ENCODE results near the gene PIK3R3. TPM values are rescaled to one million over a fixed set of nuclear protein-coding genes. Genes with fewer than 3 reads are reported as not detected.

PIK3R3 gene
- total RNA-seq, 1 donor, result 3.5 TPM

DNA sequence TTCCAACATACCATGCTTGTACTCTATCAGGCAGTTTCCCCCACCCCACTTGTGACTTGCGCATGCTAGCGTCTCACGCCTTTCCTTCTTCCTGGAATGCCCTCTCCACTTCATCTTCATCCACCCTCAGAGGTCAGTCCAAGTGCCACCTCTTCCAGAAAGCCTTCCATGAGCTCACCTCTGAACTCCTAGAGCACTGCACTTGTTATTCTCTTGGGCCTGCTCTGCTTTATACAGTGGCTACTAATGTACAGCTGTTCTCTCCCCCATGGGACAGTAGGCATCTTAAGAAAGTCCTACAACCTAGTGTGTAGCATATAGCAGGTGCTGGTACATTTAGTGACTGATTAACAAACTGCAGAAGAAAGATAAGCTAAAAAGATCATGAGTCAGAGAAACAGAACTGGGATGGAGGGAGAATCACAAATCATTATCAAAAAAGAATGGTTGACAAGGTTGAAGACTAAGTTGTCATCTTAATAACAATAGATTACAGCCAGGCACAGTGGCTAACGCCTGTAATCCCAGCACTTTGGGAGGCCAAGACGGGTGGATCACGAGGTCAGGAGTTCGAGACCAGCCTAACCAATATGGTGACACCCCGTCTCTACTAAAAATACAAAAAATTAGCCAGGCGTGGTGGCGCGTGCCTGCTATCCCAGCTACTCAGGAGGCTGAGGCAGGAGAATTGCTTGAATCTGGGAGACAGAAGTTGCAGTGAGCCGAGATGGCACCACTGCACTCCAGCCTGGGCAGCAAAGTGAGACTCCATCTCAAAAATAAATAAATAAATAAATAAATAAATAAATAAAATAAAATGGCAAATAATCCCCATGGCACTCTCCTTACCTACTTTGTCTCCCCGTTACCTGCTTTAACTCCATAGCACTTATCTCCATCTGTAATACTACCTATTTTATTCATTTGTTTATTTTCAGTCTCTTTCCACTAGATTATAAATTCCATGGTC lies 26.2 kb upstream of the PIK3R3 start:
- no peak for DNase-seq (ENCODE audit: low read depth in 2 of 3, low spot score in 2 of 3)

DNA sequence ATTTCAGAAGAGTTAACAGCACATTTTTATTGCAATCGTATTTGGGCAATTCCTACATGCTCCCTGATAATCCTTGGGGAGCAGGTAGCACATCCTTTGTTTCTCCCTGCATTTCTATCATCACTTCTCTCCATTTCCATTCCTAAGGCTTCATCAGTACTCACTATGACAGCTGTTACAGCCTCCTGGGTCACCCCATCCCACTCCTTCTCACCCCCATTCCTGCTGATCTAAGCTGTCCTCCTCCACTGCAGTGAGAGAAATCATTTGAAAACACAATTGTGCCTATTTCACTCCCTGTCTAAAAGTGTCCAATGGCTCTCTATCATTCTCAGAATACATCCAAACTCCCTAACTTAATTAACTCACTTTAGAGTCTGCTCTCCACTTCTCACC lies 25.5 kb upstream of the PIK3R3 start:
- no peak for DNase-seq (ENCODE audit: low read depth in 2 of 3, low spot score in 2 of 3)

DNA sequence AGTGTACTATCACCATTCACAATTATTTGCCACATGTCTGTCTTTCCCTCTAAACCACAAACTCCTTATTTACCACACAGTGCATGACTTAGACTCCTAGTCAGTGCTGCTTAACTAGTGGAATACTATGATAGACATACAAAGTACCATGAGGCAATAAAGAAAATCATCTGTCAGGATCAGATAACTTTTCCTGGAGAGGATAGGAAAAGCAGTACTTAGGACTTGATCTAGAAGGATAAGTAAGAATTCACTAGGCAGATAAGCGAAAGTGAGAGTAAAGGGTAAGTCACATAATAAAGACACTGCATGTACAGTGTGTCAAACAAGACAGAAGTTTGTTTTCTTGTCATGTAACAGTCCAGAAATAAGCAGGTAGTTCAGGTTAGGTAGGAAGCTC lies 21.3 kb upstream of the PIK3R3 start:
- no peak for DNase-seq (ENCODE audit: low read depth in 2 of 3, low spot score in 2 of 3)

DNA sequence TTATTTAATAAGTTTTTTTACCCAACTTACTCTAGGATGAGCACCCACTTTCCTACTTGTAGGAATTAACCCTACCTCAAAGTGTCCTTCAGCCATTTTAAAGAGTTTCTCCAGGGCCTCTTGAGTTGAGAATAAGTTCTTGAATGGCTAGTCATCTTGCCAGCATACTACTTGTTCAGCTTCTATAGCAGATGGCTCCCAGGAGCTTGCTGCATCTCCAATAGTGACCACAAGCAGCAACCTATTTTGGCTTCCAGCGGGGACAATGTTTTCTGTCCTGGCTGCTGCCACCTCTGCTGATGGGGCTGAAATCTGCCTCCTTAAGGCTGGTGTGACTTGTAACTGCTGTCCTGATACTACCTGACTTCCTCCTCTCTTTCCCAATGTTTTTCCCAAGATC lies 20.8 kb upstream of the PIK3R3 start:
- no peak for DNase-seq (ENCODE audit: low read depth in 2 of 3, low spot score in 2 of 3)

DNA sequence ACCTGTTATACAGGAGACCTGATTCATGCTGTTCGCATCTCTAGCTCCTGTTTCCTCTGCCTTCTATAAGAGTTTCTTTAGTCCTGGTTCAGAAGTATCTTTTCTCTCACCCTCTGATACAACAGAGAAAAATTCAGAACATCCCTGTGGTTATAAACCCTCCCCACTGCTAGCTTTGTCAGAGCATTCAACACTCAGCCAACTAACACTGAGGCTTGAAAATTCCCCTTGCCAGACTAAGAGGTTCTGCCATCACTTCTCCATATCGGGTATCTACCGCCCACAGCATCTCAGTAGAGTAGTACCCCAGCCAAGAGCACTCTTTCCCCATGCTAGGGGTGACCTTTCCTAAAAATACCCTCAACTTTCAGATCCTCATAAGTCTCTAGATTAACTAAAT lies 19.6 kb upstream of the PIK3R3 start:
- no peak for DNase-seq (ENCODE audit: low read depth in 2 of 3, low spot score in 2 of 3)

DNA sequence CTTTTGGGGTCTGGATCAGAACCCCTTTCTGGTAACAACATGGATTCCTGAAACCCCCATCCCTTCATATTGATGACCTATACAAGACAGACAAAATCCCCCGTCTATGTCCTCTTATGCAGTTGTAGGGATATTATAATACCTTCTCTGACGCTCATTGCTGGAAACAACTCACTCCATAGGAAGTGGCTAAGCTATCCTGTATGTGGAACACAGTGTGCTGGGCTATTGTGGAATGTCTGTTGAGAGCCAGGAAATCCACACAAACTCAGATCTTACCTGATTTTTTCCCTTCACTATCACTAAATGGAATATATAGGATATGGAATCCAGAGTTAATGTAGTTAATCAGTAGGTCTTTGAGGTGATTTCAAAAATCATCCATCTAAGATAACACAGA lies 17.7 kb upstream of the PIK3R3 start:
- DNase-seq (ENCODE audit: low read depth in 2 of 3, low spot score in 2 of 3), result no peak

DNA sequence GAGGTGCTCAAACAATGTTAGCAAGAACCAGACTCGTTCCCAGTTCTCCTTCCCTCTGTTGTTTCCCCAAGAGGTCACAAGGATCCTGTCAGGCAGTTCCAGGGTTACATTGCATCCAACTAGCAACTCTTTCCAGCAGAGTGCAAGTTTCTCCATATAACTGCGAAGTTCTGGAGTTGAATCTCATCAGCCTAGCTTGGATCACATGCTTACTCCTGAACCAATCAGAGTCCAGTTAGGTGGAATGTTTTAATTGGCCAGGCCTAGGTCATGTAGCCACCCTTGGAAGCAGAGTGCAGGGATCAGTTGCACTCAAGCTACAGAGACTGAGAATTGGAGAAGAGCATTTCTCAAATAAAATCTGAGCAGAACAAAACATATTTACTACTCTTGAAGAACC lies 15.9 kb upstream of the PIK3R3 start:
- DNase-seq (ENCODE audit: low read depth in 2 of 3, low spot score in 2 of 3), result no peak

DNA sequence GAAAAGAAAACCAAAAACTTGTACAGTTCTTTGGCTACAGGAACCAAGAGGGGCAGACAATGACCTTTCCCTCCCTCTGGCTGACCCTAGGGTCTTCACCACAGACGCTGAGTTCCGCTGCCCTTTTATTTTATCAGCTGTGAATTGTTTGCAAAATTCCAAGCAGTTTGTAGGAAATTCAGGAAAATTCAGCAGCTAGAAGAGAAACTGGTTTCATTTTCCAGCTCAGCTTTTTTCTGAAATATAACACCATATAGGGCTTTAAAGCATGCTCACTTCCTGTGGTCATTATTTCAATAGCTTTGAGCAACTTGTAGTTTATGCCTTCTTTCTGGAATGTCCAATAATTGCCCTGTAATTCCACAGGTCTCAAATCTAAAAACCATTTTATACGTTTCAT lies 5.5 kb upstream of the PIK3R3 start:
- no peak for DNase-seq (ENCODE audit: low read depth in 2 of 3, low spot score in 2 of 3)

DNA sequence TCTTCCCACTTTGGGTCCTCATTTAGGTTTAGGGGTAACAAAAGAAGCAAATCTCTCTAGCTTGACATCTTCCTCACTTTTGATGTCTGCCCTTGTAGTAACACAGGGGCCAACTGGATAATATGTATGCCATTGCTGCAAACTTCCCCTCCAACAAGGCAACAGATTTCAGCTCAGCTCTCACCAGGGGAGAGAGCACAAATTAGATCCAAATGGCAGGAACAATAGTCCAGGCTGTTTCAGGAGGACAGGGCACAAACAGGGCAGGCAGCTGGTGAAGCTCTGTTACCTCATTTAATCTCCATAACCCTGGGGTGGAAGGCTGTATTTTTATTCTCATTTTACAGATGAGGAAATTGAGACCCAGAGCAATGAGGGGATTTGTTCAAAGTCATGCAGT lies 4.3 kb upstream of the PIK3R3 start:
- no peak for DNase-seq (ENCODE audit: low read depth in 2 of 3, low spot score in 2 of 3)

DNA sequence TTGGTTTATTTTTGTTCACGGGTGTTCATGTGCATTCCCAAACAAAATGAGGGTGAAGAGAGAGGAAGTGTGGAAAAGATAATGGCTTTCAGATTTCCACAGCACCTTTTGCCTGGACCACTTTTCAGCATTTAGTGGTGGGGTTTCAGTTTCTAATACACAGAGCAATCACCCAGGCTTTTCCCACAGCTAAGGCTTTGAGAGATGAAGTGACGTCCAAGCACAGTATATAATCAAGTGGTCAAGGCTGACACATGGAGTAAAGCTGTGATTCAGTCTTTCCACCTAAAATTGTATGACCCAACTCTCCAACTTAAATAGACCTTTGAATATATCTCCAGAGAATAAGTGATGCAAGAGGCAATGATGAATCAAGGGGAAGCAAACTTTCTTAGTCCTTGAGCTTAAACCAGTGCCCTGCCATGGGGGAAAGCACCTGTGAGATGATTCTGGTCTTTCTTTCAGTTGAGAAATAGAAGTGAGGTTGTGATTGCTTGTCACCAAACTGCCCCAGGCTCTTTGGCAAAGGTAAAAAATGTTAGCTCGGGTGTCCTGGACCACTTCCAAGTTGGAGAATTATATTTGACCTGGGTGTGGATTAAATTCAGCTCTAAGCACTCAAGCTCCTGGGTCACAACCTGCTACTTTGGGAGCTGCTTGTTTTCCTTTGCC lies 2.4 kb upstream of the PIK3R3 start:
- no peak for DNase-seq (ENCODE audit: low read depth in 2 of 3, low spot score in 2 of 3)

DNA sequence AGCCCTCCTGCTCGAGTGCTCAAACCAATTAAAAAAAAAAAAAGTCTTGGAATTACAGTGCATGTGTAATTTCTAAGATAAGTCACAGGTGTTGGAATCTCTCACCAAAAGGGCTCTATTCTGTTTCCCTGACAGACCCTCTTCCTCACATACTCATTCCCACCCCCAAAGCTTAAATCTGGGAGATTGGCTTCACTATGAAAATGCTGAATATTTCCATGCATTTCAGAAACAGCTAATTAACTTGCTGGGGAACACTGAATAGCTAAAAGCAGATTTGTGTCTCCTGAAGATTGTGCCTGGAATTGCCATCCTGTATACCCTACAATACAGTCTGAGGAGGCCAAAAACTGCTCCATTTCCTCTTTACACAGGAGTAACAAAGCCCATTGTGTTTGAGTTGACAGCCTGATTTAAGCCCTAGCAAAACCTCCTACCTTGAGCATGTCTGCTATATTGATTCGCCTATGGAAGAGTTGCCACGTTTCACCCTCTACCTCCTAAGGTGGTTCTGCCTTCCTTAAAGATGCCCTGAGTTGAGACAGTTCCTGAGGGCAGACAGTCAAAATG lies 1.4 kb upstream of the PIK3R3 start:
- DNase-seq (ENCODE audit: low read depth in 2 of 3, low spot score in 2 of 3), result no peak

DNA sequence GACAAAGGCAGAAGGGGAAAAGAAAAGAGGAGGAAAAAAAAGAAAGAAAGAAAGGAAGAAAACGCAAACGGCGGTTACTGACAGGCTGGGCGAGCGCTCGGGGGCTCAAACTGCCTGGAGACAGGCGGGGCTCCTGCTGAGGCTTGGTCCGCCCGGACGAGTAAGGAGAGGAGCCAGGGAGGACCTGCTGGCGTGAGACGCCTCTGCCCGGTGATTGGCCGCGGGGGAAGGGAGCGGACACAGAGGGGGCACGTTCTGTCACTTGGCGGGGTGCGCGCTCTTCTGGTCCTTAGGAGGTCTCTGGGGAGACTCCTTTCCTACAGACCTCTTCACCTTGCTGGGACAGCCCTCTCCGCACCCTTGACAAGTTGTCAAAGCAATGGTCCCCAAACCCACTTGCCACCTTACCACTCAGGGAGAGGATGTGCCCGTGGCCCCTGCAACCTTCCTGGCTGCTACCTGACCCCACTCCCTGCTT lies 791 bp upstream of the PIK3R3 start:
- DNase-seq (ENCODE audit: low read depth in 2 of 3, low spot score in 2 of 3), result no peak

DNA sequence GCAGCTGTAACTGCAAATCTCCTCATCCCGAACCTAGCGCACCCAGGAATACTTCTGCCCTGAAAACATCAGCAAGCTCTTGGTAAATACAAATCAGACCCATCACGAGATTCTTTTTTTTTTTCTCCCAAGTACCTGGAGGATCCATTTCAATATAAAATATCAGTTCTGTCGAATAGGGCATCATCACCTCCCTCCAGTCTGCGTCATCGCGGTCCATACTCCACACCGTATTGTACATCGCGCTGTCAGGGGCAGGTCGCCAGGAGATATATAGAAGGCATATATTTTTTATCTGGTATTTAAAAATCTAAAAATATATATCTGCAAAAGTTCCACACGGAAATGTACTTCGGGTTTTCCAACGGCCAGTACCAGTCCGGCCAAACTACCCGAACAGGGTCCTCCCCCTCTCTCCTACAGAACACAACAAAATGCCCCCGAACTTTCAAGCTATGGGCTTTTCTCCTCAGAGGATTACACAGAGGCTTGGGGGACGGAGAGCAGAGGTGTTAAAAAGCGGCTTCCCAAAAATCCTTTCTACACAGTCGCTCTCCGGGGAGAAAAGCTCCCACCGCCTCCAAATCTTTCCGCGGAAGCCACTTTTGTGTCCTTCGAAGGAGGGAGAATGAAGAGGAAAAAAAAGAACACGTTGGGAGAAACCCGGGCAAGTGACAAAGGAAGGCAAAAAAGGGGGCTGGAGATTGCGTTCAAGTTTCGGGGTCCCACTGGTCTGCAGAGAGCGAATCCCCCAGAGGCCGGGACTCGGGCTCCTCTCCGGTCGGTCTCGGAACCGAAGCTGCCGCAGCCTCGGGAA lies 509 bp downstream of the PIK3R3 start:
- peak in 2 of 3 donors; percentile 35 to 48 for DNase-seq (ENCODE audit: low read depth in 2 of 3, low spot score in 2 of 3)

DNA sequence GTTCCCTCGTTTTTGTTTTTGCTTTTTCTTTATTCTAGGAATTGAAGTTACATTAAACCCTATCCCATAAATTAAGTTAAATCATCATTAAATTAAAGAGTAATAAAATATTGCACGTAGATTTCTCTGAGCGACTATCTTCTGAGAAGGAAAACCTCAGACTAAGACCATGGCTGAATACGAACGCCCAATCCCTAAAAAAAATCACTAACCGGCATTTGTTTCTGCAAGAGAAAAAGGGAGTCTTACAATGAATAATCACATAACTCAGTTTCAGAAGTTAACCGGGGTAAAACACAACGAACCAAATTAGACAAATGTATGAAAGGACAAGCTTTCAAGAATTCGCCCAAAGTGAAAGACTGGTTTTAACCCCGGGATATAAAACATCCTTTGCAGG lies 1.3 kb downstream of the PIK3R3 start:
- DNase-seq (ENCODE audit: low read depth in 2 of 3, low spot score in 2 of 3), result peak in 2 of 3 donors; percentile 16 to 35

DNA sequence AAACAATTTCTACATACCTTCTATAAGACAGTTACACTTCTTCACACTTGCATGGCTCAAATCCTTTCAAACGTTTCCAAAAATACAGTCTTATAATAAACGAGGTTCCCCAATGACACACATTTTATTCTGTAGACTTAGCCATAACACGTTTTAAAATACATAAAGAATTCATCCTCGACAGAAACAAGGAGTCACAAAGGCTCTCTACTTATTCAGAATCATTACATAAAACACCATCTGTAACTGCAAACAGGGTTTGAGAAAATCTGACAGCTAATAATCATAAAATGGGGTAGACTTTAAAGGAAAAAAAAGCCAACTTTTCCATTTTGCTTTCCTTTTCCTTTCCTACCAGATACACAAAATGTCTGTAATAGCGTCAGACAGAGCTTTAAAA lies 1.8 kb downstream of the PIK3R3 start:
- DNase-seq (ENCODE audit: low read depth in 2 of 3, low spot score in 2 of 3), result peak in 2 of 3 donors; percentile 7 to 30

DNA sequence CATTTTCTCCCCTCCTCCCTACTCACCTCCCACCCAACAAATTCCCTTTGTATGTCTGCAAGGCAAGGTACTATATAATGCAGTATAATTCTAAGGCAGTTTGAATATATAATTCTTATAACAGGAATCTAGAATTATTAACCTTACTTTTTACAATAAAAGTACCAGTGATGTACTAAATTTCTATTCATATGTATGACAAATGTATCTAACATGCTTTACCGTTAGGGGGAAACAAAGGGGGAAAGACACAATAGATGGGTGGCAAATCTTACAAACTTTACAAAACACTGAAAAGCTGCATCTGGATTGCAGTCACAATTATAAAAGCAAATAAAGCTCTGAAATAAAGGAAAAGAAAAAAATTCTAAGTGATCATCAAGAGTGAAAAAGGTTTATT lies 2.3 kb downstream of the PIK3R3 start:
- peak in 1 of 3 donors; percentile 4 for DNase-seq (ENCODE audit: low read depth in 2 of 3, low spot score in 2 of 3)

DNA sequence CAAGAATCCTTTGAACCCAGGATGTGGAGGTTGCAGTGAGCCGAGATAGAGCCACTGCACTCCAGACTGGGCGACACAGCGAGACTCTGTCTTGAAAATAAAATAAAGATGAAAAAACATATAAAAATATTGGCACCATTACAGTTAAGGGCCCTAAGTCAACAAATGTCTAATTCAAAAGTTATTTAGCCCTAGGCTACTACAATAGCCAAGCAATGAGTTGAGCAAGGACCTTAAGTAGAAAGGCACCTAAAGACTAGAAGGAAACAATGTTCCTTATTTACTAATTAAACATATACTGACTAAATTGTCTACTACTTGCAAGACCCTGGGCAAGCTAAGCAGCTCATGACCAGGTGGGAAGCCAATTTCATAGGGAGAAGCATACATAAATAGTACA lies 4.1 kb downstream of the PIK3R3 start:
- DNase-seq (ENCODE audit: low read depth in 2 of 3, low spot score in 2 of 3), result no peak

DNA sequence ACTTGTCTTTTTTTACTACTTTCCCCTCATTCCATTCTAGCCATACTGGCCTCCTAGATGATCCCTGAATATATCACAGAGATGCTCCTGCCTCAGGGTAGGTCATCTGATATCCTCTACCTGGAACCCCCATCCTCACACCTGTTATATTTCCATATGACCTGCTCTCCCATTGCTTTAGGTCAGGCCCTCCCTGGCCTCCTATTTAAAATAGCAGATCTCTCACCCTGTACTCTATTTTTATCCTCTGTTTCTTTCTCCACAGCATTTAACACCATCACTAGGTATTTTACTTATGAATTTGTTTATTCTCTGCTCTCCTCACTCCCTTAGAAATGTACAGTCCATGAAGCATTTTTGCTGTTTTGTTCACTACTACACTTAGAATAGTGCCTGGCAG lies 13.6 kb downstream of the PIK3R3 start:
- no peak for DNase-seq (ENCODE audit: low read depth in 2 of 3, low spot score in 2 of 3)

DNA sequence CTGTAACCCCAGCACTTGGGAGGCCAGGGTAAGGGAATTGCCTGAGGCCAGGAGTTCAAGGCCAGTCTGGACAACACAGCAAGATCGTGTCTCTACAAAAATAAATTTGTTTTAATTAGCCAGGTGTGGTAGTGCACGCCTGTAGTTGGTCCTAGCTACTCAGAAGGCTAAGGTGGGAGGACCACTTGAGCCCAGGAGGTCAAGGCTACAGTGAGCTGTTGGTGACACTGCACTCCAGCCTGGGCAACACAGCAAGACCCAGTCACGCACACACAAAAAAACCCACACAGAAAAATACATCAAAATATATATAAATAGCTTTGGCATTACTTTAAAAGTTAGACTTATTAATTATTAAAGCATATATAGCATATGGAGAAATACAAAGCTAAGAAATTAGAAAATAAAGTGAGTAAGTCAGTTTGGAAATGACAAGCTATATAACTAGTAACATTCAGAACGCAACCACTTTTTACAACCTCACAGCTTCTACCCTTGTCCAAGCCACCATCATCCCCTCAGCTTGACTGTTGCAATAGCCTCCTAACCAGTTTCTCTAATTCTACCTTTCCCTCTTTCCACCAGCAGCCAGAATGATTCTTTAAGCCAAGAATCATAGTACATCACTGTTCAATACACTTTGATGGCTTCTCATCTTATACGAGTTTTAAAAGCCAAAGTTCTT lies 14.5 kb downstream of the PIK3R3 start:
- no peak for DNase-seq (ENCODE audit: low read depth in 2 of 3, low spot score in 2 of 3)

DNA sequence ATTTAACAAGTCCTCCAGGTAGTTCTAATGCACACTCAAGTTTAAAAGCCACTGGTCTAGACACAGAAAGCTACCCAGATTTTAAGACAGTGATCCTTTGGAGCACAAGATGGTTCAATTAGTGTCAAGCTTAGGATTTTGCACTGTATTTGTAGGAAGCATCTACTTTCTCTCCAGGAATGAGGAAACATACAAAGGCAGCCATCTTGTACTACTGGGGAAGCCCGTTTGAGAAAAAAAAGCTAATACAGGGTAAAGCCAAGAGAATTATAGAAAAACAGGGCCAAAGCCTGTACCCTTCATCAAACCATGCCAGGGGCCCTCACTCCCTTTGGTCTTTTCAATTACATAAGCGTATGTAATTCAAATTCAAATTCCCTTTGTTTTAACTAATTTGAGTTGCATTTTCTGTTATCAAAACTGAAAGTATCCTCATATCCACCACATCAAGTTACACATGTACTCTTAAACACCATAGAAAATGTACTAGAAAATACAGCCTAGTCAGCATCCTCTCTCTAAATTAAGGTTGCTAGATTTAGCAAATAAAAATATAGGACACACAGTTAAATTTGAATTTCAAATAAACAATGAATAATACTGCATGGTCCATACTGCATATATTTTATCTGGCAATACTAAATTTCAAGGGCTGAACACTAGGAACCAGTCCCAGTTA lies 17.4 kb downstream of the PIK3R3 start:
- no peak for DNase-seq (ENCODE audit: low read depth in 2 of 3, low spot score in 2 of 3)

Measured in hematopoietic multipotent progenitor cell (in vitro differentiated cells).